K562 (cell line): ENCODE data around the gene RHNO1. TPM values are rescaled to one million over a fixed set of nuclear protein-coding genes. Genes with fewer than 3 reads are reported as not detected.

ENCODE experiments used
- ATAC-seq: fragments of 200-7000 bp; cut with Tn5 transposase; 3 replicates; pipeline ENCODE4 v1.9.1; 2020; ENCODE audit warnings: moderate library complexity
- BruUV-seq: library from RNA; stranded (reverse); fragments of 400-500 nt; replicated peaks from 2 replicates; lab custom pipeline; 2021; lab: Mats Ljungman, UMichigan
- CTCF ChIA-PET: fragments of 300-600 bp; formaldehyde crosslinking; extraction: SDS; loops from one replicate; lab custom pipeline; 2021; ENCODE audit warnings: low intra/inter-chr PET ratio; lab: Yijun Ruan, JAX
- POLR2A ChIA-PET: fragments of 300-600, 350-650 bp; sonication (Branson Sonifier 250); formaldehyde crosslinking; extraction: SDS; loops from one replicate; lab custom pipeline; 2021; ENCODE audit warnings: antibody characterized with exemption, inconsistent platforms; lab: Yijun Ruan, JAX
- DNase-seq, 4 experiments: peaks; one replicate each; pipeline versions ENCODE4 v3.0.0 to v3.0.0-alpha.2; 2011 to 2018; ENCODE audit warnings: low spot score in 3 of 4, mixed read lengths in 3 of 4; ENCODE audit errors: extremely low read depth in 1 of 4
- FAIRE-seq: peaks from 2 replicates; lab custom pipeline; 2011; peaks lifted over from hg19 to GRCh38; lab: Jason Lieb, UNC
- H2AFZ ChIP-seq: 2 replicates; pipeline ENCODE4 v1.6.0; 2011; ENCODE audit warnings: low read depth, low read length, control low read depth, inconsistent platforms
- H3K27ac ChIP-seq: fragments of 200-600 bp; 3 replicates; pipeline ENCODE4 v1.8.0; 2011; ENCODE audit warnings: low read depth, mild to moderate bottlenecking, control low read depth, inconsistent platforms, low read length, moderate library complexity, mixed read lengths; ENCODE audit errors: extremely low read depth
- H3K27me3 ChIP-seq, 2 experiments: fragments of 300-600 bp in 1 of 2; 2 replicates in 1 of 2; 3 replicates in 1 of 2; pipeline versions ENCODE4 v1.6.0 to v1.8.0; 2011; ENCODE audit warnings: inconsistent platforms in 2 of 2, low read length in 2 of 2, mild to moderate bottlenecking in 1 of 2, mixed read lengths in 1 of 2, moderate library complexity in 1 of 2; ENCODE audit not compliant: control insufficient read depth in 2 of 2, insufficient read depth in 2 of 2
- H3K36me3 ChIP-seq: fragments of 300-600 bp; 3 replicates; pipeline ENCODE4 v1.8.0; 2011; ENCODE audit warnings: mild to moderate bottlenecking, low read length, inconsistent platforms; ENCODE audit not compliant: control insufficient read depth, insufficient read depth
- H3K4me1 ChIP-seq, 2 experiments: fragments of 200-600 bp in 1 of 2; replicated peaks in 1 of 2; 2 replicates in 1 of 2; 3 replicates in 1 of 2; pipeline versions ENCODE4 v1.5.1 to v1.8.0; 2011; ENCODE audit warnings: inconsistent platforms in 2 of 2, low read length in 2 of 2, mild to moderate bottlenecking in 1 of 2, mixed read lengths in 1 of 2, moderate library complexity in 1 of 2; ENCODE audit not compliant: control insufficient read depth in 2 of 2, insufficient read depth in 2 of 2
- H3K4me2 ChIP-seq: 2 replicates; pipeline ENCODE4 v1.6.1; 2011; ENCODE audit warnings: low read length, control low read depth, inconsistent platforms, mixed read lengths; ENCODE audit not compliant: insufficient read depth
- H3K4me3 ChIP-seq: fragments of 200-600 bp; sonication (generic), shearing (Covaris generic); 2 replicates; pipeline ENCODE4 v1.5.1; 2016; ENCODE audit warnings: control low read depth, inconsistent platforms
- H3K79me2 ChIP-seq: fragments of 200-600 bp; 3 replicates; pipeline ENCODE4 v1.8.0; 2011; ENCODE audit warnings: low read length, inconsistent platforms; ENCODE audit not compliant: control insufficient read depth, insufficient read depth
- H3K9ac ChIP-seq, 2 experiments: 2 replicates each; pipeline versions ENCODE4 v1.6.0 to v1.6.1; 2011; ENCODE audit warnings: low read depth in 2 of 2, low read length in 2 of 2, control low read depth in 1 of 2, inconsistent platforms in 1 of 2, mild to moderate bottlenecking in 1 of 2, mixed read lengths in 1 of 2; ENCODE audit not compliant: insufficient read depth in 1 of 2
- H3K9me1 ChIP-seq: one replicate; pipeline ENCODE4 v1.6.0; 2011; ENCODE audit warnings: inconsistent platforms, mild to moderate bottlenecking, low read length, moderate library complexity; ENCODE audit not compliant: control insufficient read depth, insufficient read depth
- H3K9me3 ChIP-seq: replicated peaks from 2 replicates; pipeline ENCODE4 v1.5.1; 2011; ENCODE audit warnings: low read depth, low read length, inconsistent platforms; ENCODE audit not compliant: control insufficient read depth, insufficient read depth
- H4K20me1 ChIP-seq: replicated peaks from 2 replicates; pipeline ENCODE4 v1.6.1; 2011; ENCODE audit warnings: low read length, inconsistent platforms, mixed read lengths; ENCODE audit not compliant: control insufficient read depth, insufficient read depth
- CBX2 ChIP-seq: fragments of 200-600 bp; sonication (generic); IDR thresholded peaks from one replicate; pipeline ENCODE4 v1.6.1; 2012; ENCODE audit warnings: mild to moderate bottlenecking, low read length, inconsistent platforms; ENCODE audit not compliant: insufficient read depth, poor library complexity, severe bottlenecking
- CREB3 ChIP-seq: fragments of 450-650 bp; conservative IDR thresholded peaks from 2 replicates; pipeline ENCODE4 v1.6.1; 2016; ENCODE audit warnings: missing genetic modification characterization, low read depth, mild to moderate bottlenecking, missing compliant biosample characterization, moderate library complexity
- FOXK1 ChIP-seq: sonication (generic); formaldehyde crosslinking; IDR thresholded peaks from 2 replicates; pipeline ENCODE4 v1.8.0; 2022; ENCODE audit warnings: missing genetic modification reagents, mild to moderate bottlenecking, borderline replicate concordance
- HMG20A ChIP-seq: fragments of 450-650 bp; formaldehyde crosslinking; conservative IDR thresholded peaks from 2 replicates; pipeline ENCODE4 v1.4.0; 2020; ENCODE audit warnings: mild to moderate bottlenecking, mixed read lengths
- HNRNPL ChIP-seq: fragments of 200-400 bp; formaldehyde crosslinking; IDR thresholded peaks from 2 replicates; pipeline ENCODE4 v1.6.1; 2017; ENCODE audit warnings: low read depth, mild to moderate bottlenecking, low read length
- KDM1A ChIP-seq, 2 experiments: fragments of 450-650 bp; IDR thresholded peaks; 2 replicates each; pipeline ENCODE4 v1.6.1; 2016; ENCODE audit warnings: mild to moderate bottlenecking in 2 of 2
- KDM2B ChIP-seq: fragments of 250-450 bp; sonication (Bioruptor Pico); IDR thresholded peaks from 2 replicates; pipeline ENCODE4 v1.8.0; 2021; ENCODE audit warnings: mild to moderate bottlenecking, moderate library complexity
- RNF219 ChIP-seq: fragments of 250-450 bp; sonication (Bioruptor Pico); IDR thresholded peaks from 2 replicates; pipeline ENCODE4 v1.5.0; 2022; ENCODE audit warnings: mild to moderate bottlenecking
- ZFP36 ChIP-seq: fragments of 150-350 bp; IDR thresholded peaks from 2 replicates; pipeline ENCODE4 v1.6.1; 2018; ENCODE audit warnings: low read length, low read depth; ENCODE audit not compliant: partially characterized antibody
- WGBS: fragments of 100-300 bp; shearing (Covaris generic); methylation state at CpG from one replicate; pipeline ENCODE4 v1.1.6; 2016; ENCODE audit warnings: low coverage, mixed read lengths; ENCODE audit not compliant: insufficient coverage; ENCODE audit errors: missing lambda C conversion rate; 5-methylcytosine and 5-hydroxymethylcytosine counted together
- in situ Hi-C: fragments of 300-500 bp; cut with MboI; formaldehyde crosslinking; loops from 4 replicates; pipeline ENCODE4 v1.15.0; 2018; ENCODE audit warnings: inconsistent platforms, mixed read lengths
- intact Hi-C: fragments of 100-400 bp; cut with micrococcal nuclease; formaldehyde crosslinking; loops from 2 replicates; pipeline ENCODE4 v1.14.2; 2022
- polyA plus RNA-seq, 8 experiments: library from polyadenylated mRNA; depleted of rRNA in 4 of 8; stranded (reverse) in 5 of 8; unstranded in 3 of 8; fragments of >200 nt; fragmentation: Nextera tagmentation in 2 of 8; fragmentation: Illumina TruSeq in 1 of 8; extraction: Ambion mirVana in 2 of 8; extraction: Trizol in 1 of 8; gene quantifications; 2 replicates each; pipeline versions ENCODE4 v1.2.1 to v1.2.3, GENCODE V29; 2011 to 2014; ENCODE audit warnings: inconsistent platforms in 1 of 8, missing spikeins in 1 of 8
- total RNA-seq, 7 experiments: library from RNA; depleted of rRNA in 6 of 7; stranded (reverse); fragments of >200 nt in 6 of 7; fragmentation: Illumina TruSeq in 2 of 7; extraction: Trizol in 2 of 7; gene quantifications; 2 replicates each; pipeline versions ENCODE4 v1.2.1 to v1.2.3, GENCODE V29; 2011 to 2021; ENCODE audit warnings: low replicate concordance in 1 of 7

RHNO1 gene
- total and polyA plus RNA-seq, 9 of the 15 experiments (the other 6 are each of a cell fraction or from before 2014, with no cell fraction given): 20.8 to 62.7 (median 28.8) TPM

GRCh38 chr12:2930865-2931264 is 53.8 kb downstream of the RHNO1 start:
- POLR2A ChIA-PET: no interaction called here
- intact Hi-C loops: no loop called here
- no peak overlapping the region for H3K4me2 ChIP-seq
- no peaks in the 10 kb centered on the region for H3K79me2 ChIP-seq
- no peaks in the 10 kb centered on the region for H3K4me1 ChIP-seq
- no peak for FAIRE-seq
- H3K27ac ChIP-seq: no peak overlapping the region
- no peak for DNase-seq
- H3K9ac ChIP-seq: no peak overlapping the region
- no peaks in the 10 kb centered on the region for H4K20me1 ChIP-seq
- no peaks in the 10 kb centered on the region for H3K9me3 ChIP-seq
- TF ChIP-seq CREB3: no peak
- no peak for TF ChIP-seq CBX2
- TF ChIP-seq HNRNPL: no peak
- TF ChIP-seq KDM1A (IDR thresholded peaks at IDR 0.05): no peak
- no peak for TF ChIP-seq ZFP36
- no peak for TF ChIP-seq KDM2B
- no peak for TF ChIP-seq HMG20A
- no peak for TF ChIP-seq RNF219
- TF ChIP-seq FOXK1: no peak
- no peak overlapping the region for H2AFZ ChIP-seq
- no peak overlapping the region for H3K4me3 ChIP-seq
- CTCF ChIA-PET: no interaction called here
- no peak for ATAC-seq
- BruUV-seq: no TSS peak
- in situ Hi-C loops: no loop called here
- H3K36me3 ChIP-seq: peaks cover 8% of the 10 kb centered on the region; the same call in 1 of the 3 replicates
- H3K27me3 ChIP-seq: no peaks in the 10 kb centered on the region
- 69% methylated on average over 7 of the region's 8 CpGs for WGBS
- H3K9me1 ChIP-seq: no peaks in the 10 kb centered on the region
